Nephron progenitor cell (in vitro differentiated cells): Measurements from ENCODE around the gene SLC38A2.

Experiments used
- DNase-seq: peaks from one replicate; pipeline ENCODE4 v3.0.0; 2021
- H3K27ac Mint-ChIP-seq: 2 replicates; pipeline ENCODE4 v1.8.0; 2021; ENCODE audit warnings: mild to moderate bottlenecking, moderate library complexity, mixed read lengths
- H3K27me3 Mint-ChIP-seq: 2 replicates; pipeline ENCODE4 v1.8.0; 2021; ENCODE audit warnings: mild to moderate bottlenecking, low read depth, mixed read lengths; ENCODE audit not compliant: poor library complexity
- H3K36me3 Mint-ChIP-seq: 2 replicates; pipeline ENCODE4 v1.8.0; 2021; ENCODE audit warnings: low read depth, mixed read lengths
- H3K4me1 Mint-ChIP-seq: 2 replicates; pipeline ENCODE4 v1.8.0; 2021; ENCODE audit warnings: mixed read lengths
- H3K4me3 Mint-ChIP-seq: 2 replicates; pipeline ENCODE4 v1.8.0; 2021; ENCODE audit warnings: mild to moderate bottlenecking, moderate library complexity, mixed read lengths
- H3K9me3 Mint-ChIP-seq: 2 replicates; pipeline ENCODE4 v1.8.0; 2021; ENCODE audit warnings: mild to moderate bottlenecking, moderate library complexity, mixed read lengths
- CTCF ChIP-seq: fragments of 200-600 bp; sonication (generic); IDR thresholded peaks from 2 replicates; pipeline ENCODE4 v1.5.0; 2021; ENCODE audit warnings: antibody characterized with exemption

The SLC38A2 gene

GRCh38 chr12:46386877-46387629, 14.5 kb upstream of the SLC38A2 start:
- H3K27ac Mint-ChIP-seq = no peak overlapping the region
- DNase-seq = no peak
- peaks cover 4% of the 10 kb centered on the region for H3K27me3 Mint-ChIP-seq
- no peaks in the 10 kb centered on the region for H3K9me3 Mint-ChIP-seq
- peaks cover 60% of the 10 kb centered on the region for H3K4me1 Mint-ChIP-seq
- H3K4me3 Mint-ChIP-seq = no peak overlapping the region
- TF ChIP-seq CTCF = no peak
- H3K36me3 Mint-ChIP-seq = peaks cover 22% of the 10 kb centered on the region

GRCh38 chr12:46386360-46386867, 13.8 kb upstream of the SLC38A2 start:
- Mint-ChIP-seq H3K27me3 (peaks cover 4% of the 10 kb centered on the region), H3K4me1 (peaks cover 62% of the 10 kb centered on the region), H3K36me3 (peaks cover 20% of the 10 kb centered on the region), H3K4me3 (no peak overlapping the region), H3K27ac (no peak overlapping the region), H3K9me3 (no peaks in the 10 kb centered on the region)
- DNase-seq = no peak
- no peak for TF ChIP-seq CTCF

- no peaks in the 10 kb centered on the region for H3K9me3 Mint-ChIP-seq
- peaks cover 53% of the 10 kb centered on the region for H3K4me1 Mint-ChIP-seq
- H3K36me3 Mint-ChIP-seq = peaks cover 10% of the 10 kb centered on the region
- H3K27me3 Mint-ChIP-seq = peaks cover 4% of the 10 kb centered on the region
- H3K27ac Mint-ChIP-seq = no peak overlapping the region
- peak overlapping the region; percentile 50 for H3K4me3 Mint-ChIP-seq
- no peak for DNase-seq
- no peak for TF ChIP-seq CTCF
These were observed 12.9 kb upstream of the SLC38A2 start for GRCh38 chr12:46385438-46385837.

GRCh38 chr12:46384451-46385309, 12.1 kb upstream of the SLC38A2 start:
- Mint-ChIP-seq H3K27me3 (peaks cover 7% of the 10 kb centered on the region), H3K4me1 (peaks cover 52% of the 10 kb centered on the region), H3K36me3 (peaks cover 9% of the 10 kb centered on the region), H3K27ac (peak overlapping the region; percentile 46), H3K4me3 (peak overlapping the region; percentile 87), H3K9me3 (peaks cover 4% of the 10 kb centered on the region)
- TF ChIP-seq CTCF = no peak
- no peak for DNase-seq

GRCh38 chr12:46383654-46384450, 11.3 kb upstream of the SLC38A2 start:
- H3K27me3 Mint-ChIP-seq = peaks cover 3% of the 10 kb centered on the region
- peaks cover 48% of the 10 kb centered on the region for H3K4me1 Mint-ChIP-seq
- peak overlapping the region; percentile 87 for H3K4me3 Mint-ChIP-seq
- H3K36me3 Mint-ChIP-seq = peaks cover 5% of the 10 kb centered on the region
- DNase-seq = no peak
- H3K9me3 Mint-ChIP-seq = peaks cover 4% of the 10 kb centered on the region
- H3K27ac Mint-ChIP-seq = peak overlapping the region; percentile 46
- TF ChIP-seq CTCF = no peak
